Activated CD8-positive, alpha-beta memory T cell treated with anti-CD3 and anti-CD28 coated beads, Interleukin-2, amount 10 ng/mL, durations not matched to agents 7 days and 5 days (primary cell): ENCODE measurements around the gene STMN3. TPM values are rescaled to one million over a fixed set of nuclear protein-coding genes. Genes with fewer than 3 reads are reported as not detected.
"Not testable (repeated sequence)": the region's sequence is repeated elsewhere in the genome, so short reads cannot be mapped to it uniquely, and the experiment has no call there.

Source experiments
- ATAC-seq: fragments of 150-1000 bp; cut with Tn5 transposase; one replicate; pipeline ENCODE4 v1.10.0; 2021; ENCODE audit warnings: moderate library complexity
- CTCF ChIA-PET: fragments of 350-600 bp; sonication (Branson Sonifier 250); formaldehyde crosslinking; loops from one replicate; lab custom pipeline; 2021; ENCODE audit warnings: antibody characterized with exemption; lab: Charles Lee
- DNase-seq: peaks from one replicate; pipeline ENCODE4 v3.0.0-alpha.2; 2020
- H3K27ac Mint-ChIP-seq: one replicate; pipeline ENCODE4 v1.8.0; 2021; ENCODE audit warnings: mild to moderate bottlenecking, mixed read lengths
- H3K27me3 Mint-ChIP-seq: one replicate; pipeline ENCODE4 v1.8.0; 2021; ENCODE audit warnings: mixed read lengths
- H3K36me3 Mint-ChIP-seq: one replicate; pipeline ENCODE4 v1.8.0; 2021; ENCODE audit warnings: mild to moderate bottlenecking, mixed read lengths
- H3K4me1 Mint-ChIP-seq: one replicate; pipeline ENCODE4 v1.8.0; 2021; ENCODE audit warnings: mixed read lengths
- H3K4me3 Mint-ChIP-seq: one replicate; pipeline ENCODE4 v1.8.0; 2021; ENCODE audit warnings: mild to moderate bottlenecking, moderate library complexity, mixed read lengths
- H3K9me3 Mint-ChIP-seq: one replicate; pipeline ENCODE4 v1.8.0; 2022; ENCODE audit warnings: low read depth, mixed read lengths
- total RNA-seq, 2 experiments: library from RNA; stranded (reverse); gene quantifications; one replicate each; pipeline ENCODE4 v1.2.3, GENCODE V29; 2021

Gene STMN3
- total RNA-seq, 2 experiments from 2014 or later = 8.0 to 15.9 TPM

DNA sequence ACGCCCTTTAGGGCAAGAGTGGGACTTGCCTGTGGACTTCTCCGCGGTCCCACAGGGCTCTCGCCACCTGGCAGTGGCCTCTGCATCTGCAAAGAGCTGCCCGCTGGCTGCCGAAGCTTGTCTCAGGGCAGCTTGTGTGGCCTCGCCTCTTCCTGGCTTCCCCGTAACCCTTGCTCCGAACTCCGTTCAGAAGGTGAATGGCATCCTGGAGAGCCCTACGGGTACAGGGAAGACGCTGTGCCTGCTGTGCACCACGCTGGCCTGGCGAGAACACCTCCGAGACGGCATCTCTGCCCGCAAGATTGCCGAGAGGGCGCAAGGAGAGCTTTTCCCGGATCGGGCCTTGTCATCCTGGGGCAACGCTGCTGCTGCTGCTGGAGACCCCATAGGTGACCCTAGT lies 7.9 kb upstream of the STMN3 start:
- Mint-ChIP-seq H3K9me3 (no peaks in the 10 kb centered on the region), H3K4me1 (peaks cover 23% of the 10 kb centered on the region), H3K27ac (no peak overlapping the region), H3K36me3 (peaks cover 5% of the 10 kb centered on the region), H3K27me3 (no peaks in the 10 kb centered on the region), H3K4me3 (no peak overlapping the region)
- DNase-seq (no peak), ATAC-seq (no peak)
- CTCF ChIA-PET = interaction anchor here (1.5 kb wide), 1 partner anchor 165 kb away, joined by 3 read pairs; no protein-coding TSS in a partner anchor

DNA sequence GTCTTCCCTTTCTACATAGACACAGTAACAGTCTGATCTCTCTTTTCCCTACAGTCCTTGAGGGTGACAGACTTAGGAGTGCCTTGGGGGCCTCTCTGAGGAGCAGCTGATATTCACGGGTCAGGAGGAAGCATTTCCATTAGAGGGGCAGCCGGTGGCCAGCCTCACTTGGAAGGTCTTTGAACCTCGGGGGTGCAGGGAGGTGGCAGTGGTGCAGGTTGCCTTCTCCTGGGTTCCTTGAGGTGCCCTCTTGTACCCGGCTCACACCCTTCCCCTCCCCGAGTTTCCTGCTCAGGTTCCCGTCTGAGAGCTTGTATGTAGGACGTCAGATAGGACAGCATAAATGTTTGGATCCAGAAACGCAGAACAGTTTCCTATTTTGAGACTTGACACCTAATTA lies 7.4 kb upstream of the STMN3 start:
- H3K4me3 Mint-ChIP-seq = peak overlapping the region; percentile 15

DNA sequence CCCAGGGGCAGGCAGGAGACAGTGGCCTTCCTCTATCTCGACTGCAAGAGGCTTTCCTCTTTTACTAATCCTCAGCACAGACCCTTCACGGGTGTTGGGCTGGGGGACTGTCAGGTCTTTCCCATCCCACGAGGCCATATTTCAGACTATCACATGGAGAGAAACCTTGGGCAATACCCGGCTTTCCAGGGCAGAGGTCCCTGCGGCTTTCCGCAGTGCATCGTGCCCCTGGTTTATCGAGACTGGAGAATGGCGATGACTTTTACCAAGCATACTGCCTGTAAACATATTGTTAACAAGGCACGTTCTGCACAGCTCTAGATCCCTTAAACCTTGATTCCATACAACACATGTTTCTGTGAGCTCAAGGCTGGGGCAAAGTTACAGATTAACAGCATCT lies 7.0 kb upstream of the STMN3 start:
- H3K27me3 Mint-ChIP-seq, H3K36me3 Mint-ChIP-seq, H3K4me3 Mint-ChIP-seq, DNase-seq, ATAC-seq, H3K27ac Mint-ChIP-seq, H3K9me3 Mint-ChIP-seq: not testable (repeated sequence)
- peaks cover 23% of the 10 kb centered on the region for H3K4me1 Mint-ChIP-seq
- CTCF ChIA-PET = interaction anchor here (1.5 kb wide), 1 partner anchor 164 kb away, joined by 3 read pairs; no protein-coding TSS in a partner anchor

More for the DNA sequence above, 7.4 kb upstream of the STMN3 start:
- Mint-ChIP-seq H3K27me3 (no peaks in the 10 kb centered on the region), H3K36me3 (peaks cover 5% of the 10 kb centered on the region), H3K4me1 (peaks cover 23% of the 10 kb centered on the region), H3K9me3 (no peaks in the 10 kb centered on the region), H3K27ac (no peak overlapping the region)
- CTCF ChIA-PET = interaction anchor here (1.5 kb wide), 1 partner anchor 164 kb away, joined by 3 read pairs; no protein-coding TSS in a partner anchor
- no peak for DNase-seq
- no peak for ATAC-seq

DNA sequence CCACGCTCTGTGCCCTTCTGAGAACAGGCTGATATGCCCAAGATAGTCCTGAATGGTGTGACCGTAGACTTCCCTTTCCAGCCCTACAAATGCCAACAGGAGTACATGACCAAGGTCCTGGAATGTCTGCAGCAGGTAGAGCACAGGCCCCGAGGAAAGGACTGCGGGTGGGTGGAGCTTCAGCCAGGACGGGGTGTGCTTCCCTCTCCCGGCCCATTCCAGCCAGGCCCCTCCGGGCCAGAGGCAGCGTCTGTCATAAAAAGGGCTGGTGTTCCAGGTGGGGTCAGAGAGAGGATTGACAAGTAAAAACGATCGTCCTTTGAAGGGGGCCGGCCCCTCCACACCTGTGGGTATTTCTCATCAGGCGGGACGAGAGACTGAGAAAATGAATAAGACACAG lies 6.1 kb upstream of the STMN3 start:
- Mint-ChIP-seq H3K9me3 (no peaks in the 10 kb centered on the region), H3K36me3 (peaks cover 5% of the 10 kb centered on the region), H3K27me3 (no peaks in the 10 kb centered on the region), H3K4me1 (peaks cover 29% of the 10 kb centered on the region), H3K4me3 (peak overlapping the region; percentile 95), H3K27ac (peak overlapping the region; percentile 19)
- CTCF ChIA-PET = interaction anchor here (1.5 kb wide), 1 partner anchor 93 kb away, joined by 5 read pairs; no protein-coding TSS in a partner anchor
- no peak for ATAC-seq
- DNase-seq = no peak

DNA sequence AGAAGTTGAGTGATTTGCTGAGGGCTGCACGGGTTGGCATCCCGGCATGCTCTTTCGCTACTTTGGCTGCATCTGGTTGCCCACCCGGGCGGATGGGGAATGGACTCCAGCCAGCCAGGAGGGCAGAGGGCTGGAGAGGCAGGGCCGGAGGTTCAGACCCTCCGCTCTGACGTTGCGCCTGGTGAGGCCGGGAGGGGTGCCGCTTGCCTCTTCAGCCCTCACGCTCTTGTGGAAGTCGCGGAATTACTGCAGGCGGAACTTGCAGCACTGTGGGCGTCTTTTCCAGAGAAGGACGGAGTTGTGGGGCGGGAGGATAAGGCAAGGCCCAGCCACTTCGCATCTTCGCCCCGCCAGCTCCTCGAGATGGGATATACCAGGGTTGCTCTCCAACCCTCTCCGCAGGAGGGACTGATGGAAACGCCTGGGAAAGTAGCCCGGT lies 5.5 kb upstream of the STMN3 start:
- peaks cover 35% of the 10 kb centered on the region for H3K4me1 Mint-ChIP-seq

DNA sequence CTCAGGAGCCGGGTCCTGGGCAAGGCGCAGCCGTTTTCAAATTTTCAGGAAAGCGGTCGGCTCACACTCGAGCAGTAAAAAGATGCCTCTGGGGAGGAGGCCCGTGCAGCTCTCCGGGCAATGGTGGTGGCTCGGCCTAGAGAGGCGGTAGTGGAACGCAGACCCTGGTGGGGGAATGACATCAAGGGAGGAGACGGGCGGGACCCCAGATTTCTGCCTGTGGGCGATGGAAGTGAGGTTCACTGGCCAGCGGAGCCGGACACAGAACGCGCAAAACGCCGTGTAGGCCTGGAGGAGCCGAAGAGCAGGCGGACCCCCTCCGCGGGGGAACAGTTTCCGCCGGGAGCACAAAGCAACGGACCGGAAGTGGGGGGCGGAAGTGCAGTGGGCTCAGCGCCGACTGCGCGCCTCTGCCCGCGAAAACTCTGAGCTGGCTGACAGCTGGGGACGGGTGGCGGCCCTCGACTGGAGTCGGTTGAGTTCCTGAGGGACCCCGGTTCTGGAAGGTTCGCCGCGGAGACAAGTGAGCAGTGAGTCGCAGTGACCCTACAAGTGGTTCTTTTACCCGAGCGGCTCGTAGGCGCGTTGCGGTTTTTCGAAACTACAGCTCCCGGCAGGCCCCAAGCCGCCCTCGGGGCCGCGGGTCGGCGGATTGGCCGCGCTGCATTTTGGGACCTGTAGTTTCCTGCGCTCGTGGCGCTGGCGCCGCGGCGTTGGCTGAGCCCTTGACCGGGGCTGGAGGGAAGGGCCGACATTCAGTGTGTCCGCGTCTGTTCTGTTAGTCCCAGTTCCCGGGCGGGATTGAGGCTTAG lies 4.9 kb upstream of the STMN3 start, which contains the start of gene RTEL1:
TSS of gene RTEL1 (plus strand) at position 376 of the 812 bp plus-strand sequence. CDS start 1,091 bp downstream, outside the sequence.
- Mint-ChIP-seq H3K27ac (peak within 1 kb of the TSS; percentile 93), H3K9me3 (no peaks in the 10 kb centered on the region), H3K4me1 (peaks cover 36% of the 10 kb centered on the region), H3K27me3 (no peaks in the 10 kb centered on the region), H3K4me3 (peak within 1 kb of the TSS; percentile 95), H3K36me3 (peaks cover 5% of the 10 kb centered on the region)
- CTCF ChIA-PET = interaction anchor here (0.7 to 1.9 kb wide), 17 partner anchors 16 to 207 kb away, joined by 3 to 14 read pairs (median 4); partner anchors contain the start of genes GMEB2, HELZ2, LIME1 and TPD52L2
- peak; percentile 89 for ATAC-seq
- DNase-seq = peak; percentile 92

More for the DNA sequence above, 5.5 kb upstream of the STMN3 start:
- DNase-seq (no peak), ATAC-seq (peak; percentile 12)
- CTCF ChIA-PET = interaction anchor here (0.8 to 1.9 kb wide), 16 partner anchors 17 to 206 kb away, joined by 3 to 14 read pairs (median 4); partner anchors contain the start of genes GMEB2, HELZ2, LIME1 and TPD52L2
- Mint-ChIP-seq H3K27me3 (no peaks in the 10 kb centered on the region), H3K4me3 (peak overlapping the region; percentile 95), H3K9me3 (no peaks in the 10 kb centered on the region), H3K27ac (peak overlapping the region; percentile 93), H3K36me3 (peaks cover 5% of the 10 kb centered on the region)

DNA sequence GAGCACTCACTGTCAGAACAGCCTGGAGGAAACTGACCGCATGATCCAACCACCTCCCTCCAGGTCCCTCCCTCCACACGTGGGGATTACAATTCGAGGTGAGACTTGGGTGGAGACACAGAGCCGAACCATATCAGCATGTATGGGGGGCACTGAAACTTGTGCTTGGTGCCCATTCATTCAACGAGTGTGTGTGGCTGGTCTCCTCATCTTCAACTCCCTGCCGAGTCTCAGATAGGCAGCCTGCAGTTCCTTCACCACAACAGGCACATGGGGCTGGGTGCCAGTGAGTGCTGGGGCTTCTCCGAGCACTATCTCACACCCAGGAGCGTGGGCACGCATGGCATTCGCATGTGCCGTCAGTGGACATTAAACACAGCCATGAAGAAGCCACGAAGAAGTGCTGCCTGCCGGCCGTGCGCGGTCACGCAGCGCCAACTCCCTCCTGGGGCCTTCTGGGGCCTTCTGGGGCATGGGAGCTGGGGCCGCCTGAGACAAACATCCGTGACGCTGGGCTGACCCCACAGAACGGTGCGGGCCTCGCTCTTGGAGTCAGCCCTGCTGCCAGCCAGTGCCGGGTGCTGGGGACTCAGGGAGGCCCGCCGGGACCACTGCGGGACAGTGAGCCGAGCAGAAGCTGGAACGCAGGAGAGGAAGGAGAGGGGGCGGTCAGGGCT lies 4.2 kb upstream of the STMN3 start:
- Mint-ChIP-seq H3K9me3 (no peaks in the 10 kb centered on the region), H3K4me3 (peak overlapping the region; percentile 95), H3K27ac (peak overlapping the region; percentile 93), H3K36me3 (peaks cover 5% of the 10 kb centered on the region), H3K27me3 (no peaks in the 10 kb centered on the region), H3K4me1 (peaks cover 36% of the 10 kb centered on the region)
- ATAC-seq (no peak), DNase-seq (no peak)
- CTCF ChIA-PET = interaction anchor here (1.0 to 1.9 kb wide), 10 partner anchors 15 to 208 kb away, joined by 3 to 14 read pairs (median 4); partner anchors contain the start of genes HELZ2, LIME1 and TPD52L2

DNA sequence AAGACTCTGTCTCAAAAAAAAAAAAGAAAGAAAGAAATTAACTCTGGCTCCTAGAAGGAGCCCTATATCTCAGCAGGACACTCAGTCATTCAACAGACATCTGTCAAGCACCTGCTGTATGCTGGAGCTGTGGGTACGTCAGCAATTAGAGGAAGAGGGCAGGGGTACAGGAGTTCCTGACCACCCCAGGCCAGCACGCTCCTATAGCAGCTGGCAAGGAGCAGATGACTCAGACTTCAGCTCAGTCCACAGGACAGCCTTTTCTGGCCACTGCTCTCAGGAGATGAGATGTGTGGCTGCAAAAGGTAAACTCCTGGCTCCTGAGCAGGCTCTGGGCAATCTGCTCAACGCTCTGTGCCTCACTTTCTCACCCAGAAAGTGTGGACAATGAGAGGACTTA lies 3.2 kb upstream of the STMN3 start:
- Mint-ChIP-seq H3K27ac (no peak overlapping the region), H3K4me3 (no peak overlapping the region), H3K36me3 (peaks cover 2% of the 10 kb centered on the region), H3K27me3 (peaks cover 3% of the 10 kb centered on the region), H3K4me1 (peaks cover 39% of the 10 kb centered on the region), H3K9me3 (no peaks in the 10 kb centered on the region)
- CTCF ChIA-PET = no interaction called here
- ATAC-seq (no peak), DNase-seq (no peak)

DNA sequence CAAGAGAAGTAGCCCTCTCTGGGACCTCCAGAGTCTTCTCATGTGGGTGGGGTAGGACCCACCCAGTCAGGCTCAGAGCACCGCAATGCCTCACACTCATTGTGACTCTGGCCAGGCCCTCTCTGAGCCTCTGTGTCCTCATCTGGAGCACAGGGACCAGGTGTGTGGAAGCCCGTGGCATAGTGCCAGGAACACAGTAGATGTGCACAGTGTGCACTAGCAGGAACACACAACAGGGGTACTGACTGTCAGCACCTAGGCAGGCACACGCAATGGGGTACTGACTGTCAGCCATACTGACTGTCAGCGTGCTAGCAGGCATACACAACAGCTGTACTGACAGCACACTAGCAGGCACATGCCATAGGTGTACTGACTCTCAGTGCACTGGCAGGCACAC lies 2.0 kb upstream of the STMN3 start:
- no peak for DNase-seq
- Mint-ChIP-seq H3K9me3 (no peaks in the 10 kb centered on the region), H3K36me3 (peaks cover 2% of the 10 kb centered on the region), H3K27ac (no peak overlapping the region), H3K4me3 (no peak overlapping the region), H3K27me3 (peaks cover 6% of the 10 kb centered on the region), H3K4me1 (peaks cover 39% of the 10 kb centered on the region)
- CTCF ChIA-PET = interaction anchor here (1.0 kb wide), 1 partner anchor 13 kb away, joined by 3 read pairs; no protein-coding TSS in a partner anchor
- no peak for ATAC-seq

DNA sequence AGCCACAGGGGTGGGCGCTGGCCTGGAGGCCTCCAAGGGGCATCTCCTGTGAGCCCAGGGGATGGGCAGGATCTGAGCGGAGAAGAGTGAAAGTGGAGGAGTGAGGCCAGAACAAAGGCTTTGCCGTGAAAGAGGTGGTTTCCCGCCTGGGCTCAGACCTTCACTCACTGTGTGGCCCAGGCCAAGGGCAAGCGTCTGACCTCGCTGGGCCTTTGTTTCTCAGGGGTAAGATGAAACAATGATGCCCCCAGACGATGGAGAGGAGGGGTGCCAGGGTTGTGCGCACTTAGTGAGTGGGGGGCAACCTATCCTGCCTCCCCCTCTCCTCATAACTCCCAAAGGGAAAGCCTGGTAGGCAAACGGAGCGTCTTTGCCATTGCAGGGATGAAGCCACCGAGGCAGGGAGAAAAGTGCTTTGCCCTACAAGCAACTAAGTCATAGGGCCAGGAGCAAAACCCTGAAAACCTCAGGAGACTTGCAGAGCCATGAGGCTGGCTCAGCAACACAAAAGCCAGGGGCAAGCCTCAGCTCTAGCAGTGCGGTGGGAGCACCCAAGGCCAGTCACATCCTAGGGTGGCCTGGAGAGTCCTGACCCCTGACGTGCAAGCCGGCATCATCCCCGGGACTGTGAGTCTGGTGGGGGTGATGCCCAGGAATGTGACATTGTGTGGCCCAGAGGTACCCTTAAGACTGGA lies 897 bp upstream of the STMN3 start:
- H3K9me3 Mint-ChIP-seq = no peaks in the 10 kb centered on the region
- CTCF ChIA-PET = interaction anchor here (1.0 to 1.5 kb wide), 3 partner anchors 12 to 29 kb away, joined by 3 to 7 read pairs (median 4); no protein-coding TSS in a partner anchor
- ATAC-seq (no peak), DNase-seq (no peak)
- H3K27me3 Mint-ChIP-seq = peaks cover 6% of the 10 kb centered on the region
- peak overlapping the region; percentile 70 for H3K4me3 Mint-ChIP-seq
- no peaks in the 10 kb centered on the region for H3K36me3 Mint-ChIP-seq
- peak overlapping the region; percentile 56 for H3K27ac Mint-ChIP-seq
- H3K4me1 Mint-ChIP-seq = peaks cover 31% of the 10 kb centered on the region

DNA sequence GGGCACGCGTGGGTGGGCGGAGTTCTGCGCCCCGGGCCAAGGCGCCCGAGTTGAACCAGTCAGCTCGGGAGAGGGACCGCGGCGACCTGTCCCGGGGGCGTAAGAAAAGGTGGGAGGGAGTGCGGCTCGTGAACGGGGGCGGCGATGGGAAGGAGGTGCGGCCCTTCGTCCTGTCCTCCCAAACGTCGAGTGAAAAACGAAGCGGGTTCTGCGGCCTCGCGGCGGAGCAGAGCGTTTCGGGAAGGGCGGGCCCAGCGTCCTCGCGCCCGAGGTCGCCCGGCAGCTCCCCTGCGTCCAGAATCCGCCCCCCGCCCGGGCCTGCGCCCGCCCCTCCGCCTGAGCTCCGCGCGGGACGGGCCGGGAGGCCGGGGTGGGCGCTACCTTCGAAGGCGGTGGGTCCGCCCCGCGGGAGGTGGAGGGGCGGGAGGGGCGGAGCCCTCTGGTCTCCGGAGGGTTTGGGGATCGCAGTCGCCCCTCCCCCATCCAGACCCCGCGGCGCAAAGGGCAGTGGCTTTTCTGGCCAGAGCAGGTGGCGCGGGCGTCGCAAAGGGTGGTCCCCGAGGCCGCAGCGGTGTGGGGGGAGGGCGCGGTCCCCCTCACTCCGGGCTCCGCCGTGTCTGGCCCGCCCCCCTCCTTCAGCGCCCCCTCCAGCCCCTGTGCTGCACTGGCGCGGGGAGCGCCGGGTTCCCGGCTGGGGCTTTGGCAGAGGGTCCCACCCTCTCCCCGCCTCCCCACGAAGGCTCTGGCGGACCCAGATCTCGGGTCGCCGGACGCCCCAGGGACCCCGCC lies 838 bp downstream of the STMN3 start:
- H3K27me3 Mint-ChIP-seq = peaks cover 6% of the 10 kb centered on the region
- H3K27ac Mint-ChIP-seq = no peak overlapping the region
- H3K4me1 Mint-ChIP-seq = peaks cover 20% of the 10 kb centered on the region
- no peak for DNase-seq
- H3K9me3 Mint-ChIP-seq = no peaks in the 10 kb centered on the region
- CTCF ChIA-PET = interaction anchor here (1.0 to 1.5 kb wide), 2 partner anchors 10 to 11 kb away, joined by 5 to 7 read pairs; no protein-coding TSS in a partner anchor
- ATAC-seq = peak; percentile 40
- peak overlapping the region; percentile 36 for H3K4me3 Mint-ChIP-seq
- no peaks in the 10 kb centered on the region for H3K36me3 Mint-ChIP-seq

DNA sequence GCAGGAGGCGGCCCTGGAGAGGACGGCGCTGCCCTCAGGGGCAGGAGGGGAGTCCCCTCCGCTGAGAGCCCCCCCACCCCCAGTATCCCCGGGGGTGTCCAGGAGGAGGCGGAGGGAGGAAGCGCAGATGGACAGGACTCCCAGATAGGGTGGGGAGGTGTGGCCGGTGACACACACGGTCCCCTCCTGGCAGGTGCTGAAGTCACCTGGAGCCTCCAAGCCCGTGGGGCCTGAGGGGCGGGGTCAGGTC lies 1.4 kb downstream of the STMN3 start:
- CTCF ChIA-PET = interaction anchor here (1.0 kb wide), 1 partner anchor 10 kb away, joined by 5 read pairs; no protein-coding TSS in a partner anchor
- H3K36me3 Mint-ChIP-seq = no peaks in the 10 kb centered on the region
- H3K27ac Mint-ChIP-seq = no peak overlapping the region
- ATAC-seq (no peak), DNase-seq (no peak)
- H3K27me3 Mint-ChIP-seq = peaks cover 6% of the 10 kb centered on the region
- peak overlapping the region; percentile 36 for H3K4me3 Mint-ChIP-seq
- H3K4me1 Mint-ChIP-seq = peaks cover 15% of the 10 kb centered on the region
- no peaks in the 10 kb centered on the region for H3K9me3 Mint-ChIP-seq
